Measurements from ENCODE around the gene TEAD1.

The TEAD1 gene

DNA sequence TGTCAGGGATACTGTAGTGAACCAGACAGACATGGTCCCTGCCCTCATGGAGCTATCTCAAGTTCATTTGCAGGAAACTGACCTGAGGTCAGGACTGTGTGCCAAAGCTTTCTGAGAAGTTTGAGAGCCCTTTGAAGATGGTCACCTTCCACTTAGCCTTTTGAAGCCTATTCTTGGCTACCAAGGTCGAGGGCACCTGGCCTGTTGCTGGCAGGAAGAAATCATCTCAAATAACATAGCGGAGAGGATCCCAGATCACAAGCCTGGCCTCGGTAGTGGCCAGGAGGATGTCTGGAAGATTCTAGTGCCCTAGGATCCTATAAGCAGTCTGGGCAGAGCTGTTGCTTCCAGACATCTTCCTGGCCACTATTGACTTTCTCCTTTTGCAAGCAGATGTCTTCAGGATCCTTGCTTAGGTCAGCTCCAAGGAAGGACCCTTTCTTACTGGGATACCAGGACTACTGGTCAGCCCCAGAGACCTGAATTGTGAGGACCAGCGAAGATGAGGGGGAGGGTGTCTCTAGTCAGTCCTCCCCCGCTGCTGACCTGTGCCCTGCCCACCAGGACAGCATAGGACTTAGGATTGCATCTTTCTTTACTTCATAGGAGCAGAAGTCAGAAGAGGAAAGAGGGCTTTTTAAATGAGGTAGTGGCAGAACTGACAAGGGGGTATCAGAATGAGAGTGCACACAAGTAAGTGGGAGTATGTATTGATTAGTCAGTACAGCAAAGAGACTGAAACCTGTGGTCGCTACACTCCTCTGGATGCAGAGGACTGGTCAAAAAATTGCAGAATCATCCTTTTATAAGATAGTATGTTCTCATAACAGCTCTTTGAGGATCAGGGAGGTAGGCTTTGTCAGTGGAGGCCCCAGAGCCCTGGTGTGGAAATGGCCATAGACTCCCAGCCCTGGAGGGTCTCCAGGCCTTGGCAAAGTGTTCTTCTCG, 94.8 kb downstream of the TEAD1 start:
- no peak for DNase-seq

DNA sequence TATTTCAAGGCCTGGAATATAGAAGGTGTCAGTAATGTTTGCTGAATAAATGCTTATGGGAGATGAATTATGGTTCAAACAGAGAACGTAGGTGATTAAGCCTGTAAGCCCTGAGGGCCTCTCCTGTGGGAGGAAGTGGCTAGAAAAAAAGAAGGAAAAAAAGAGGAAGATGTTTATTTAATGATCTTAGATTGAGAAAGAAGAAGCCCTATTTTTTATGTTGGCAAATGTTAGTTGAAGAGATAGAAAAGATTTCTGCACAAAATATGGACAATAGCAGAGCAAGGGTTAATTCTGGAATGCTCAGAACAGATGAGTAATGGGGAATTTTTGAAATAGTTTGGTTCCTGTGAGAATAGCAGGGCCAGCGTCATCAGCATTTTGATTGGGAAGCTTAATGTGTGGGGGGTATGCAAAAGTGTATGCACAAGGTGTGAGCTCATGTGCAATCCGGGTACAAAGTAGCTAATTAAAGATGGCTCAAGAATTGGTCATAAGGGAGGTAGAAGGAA, 95.7 kb downstream of the TEAD1 start:
- no peak for DNase-seq

DNA sequence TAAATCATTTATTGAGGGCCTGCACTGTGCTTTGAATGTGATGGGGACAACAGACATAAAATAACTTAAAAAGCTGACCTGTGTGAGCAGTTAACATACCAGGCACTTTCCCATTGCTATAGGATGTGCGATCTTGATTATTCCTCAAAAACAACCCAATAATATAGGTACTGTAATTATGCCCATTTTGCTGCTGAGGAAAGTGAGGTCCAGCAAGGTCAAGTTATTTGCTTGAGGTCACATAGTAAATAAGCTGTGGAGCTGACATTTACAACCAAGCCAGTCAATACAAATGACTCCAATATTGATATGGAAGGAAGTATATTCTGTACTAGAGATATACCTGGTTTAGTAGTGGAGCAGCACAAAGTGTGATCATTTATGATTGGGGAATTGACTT, 96.2 kb downstream of the TEAD1 start:
- DNase-seq, result no peak

DNA sequence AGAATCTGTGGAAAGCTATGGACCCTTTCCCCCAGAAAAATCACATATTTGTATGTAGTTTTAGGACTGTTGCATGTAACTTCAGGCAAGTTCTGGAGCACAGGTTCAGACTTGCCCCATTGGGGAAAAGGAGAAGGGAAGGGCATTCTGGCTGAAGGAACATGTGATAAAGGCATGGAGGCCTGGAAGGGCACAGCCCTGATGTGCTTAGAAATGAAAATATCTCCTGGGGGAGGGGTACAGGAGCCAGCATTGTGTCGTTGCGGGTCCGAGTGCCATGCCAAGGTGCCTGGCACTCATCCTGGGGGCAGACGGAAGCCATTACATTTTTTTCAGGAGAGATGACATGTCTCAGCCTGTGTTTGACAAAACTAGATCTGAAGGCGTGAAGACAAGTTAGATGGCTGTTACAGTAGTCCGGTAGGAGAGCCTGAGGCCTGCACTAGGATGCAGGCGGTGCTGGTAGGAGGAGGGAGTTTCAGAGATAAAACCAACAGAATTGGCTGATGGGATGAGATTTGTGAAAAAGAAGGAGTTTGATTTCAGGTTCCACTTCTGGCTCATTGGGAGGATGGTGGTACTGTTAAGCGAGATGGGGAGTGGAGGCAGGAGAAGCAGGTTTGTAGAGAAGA, 96.9 kb downstream of the TEAD1 start:
- DNase-seq, result no peak

DNA sequence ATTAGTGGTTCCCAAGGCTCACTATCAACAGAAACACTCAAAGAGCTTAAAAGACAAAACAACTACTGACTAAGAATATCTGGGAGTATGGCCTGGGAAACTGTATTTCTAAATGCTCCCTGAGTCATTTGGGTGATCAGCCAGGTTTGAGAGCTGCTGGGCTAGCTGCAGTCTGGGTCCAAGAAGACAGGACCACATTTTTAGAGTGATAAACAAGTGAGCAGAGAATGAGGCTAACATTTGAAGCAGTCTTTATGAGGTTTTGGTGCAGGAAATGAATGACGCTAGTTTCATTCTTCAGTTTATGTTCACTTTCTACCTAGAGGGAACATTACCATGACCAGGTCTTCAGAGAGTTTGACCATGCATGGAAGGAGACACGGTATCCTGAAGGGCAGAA, 97.7 kb downstream of the TEAD1 start:
- DNase-seq, result no peak

DNA sequence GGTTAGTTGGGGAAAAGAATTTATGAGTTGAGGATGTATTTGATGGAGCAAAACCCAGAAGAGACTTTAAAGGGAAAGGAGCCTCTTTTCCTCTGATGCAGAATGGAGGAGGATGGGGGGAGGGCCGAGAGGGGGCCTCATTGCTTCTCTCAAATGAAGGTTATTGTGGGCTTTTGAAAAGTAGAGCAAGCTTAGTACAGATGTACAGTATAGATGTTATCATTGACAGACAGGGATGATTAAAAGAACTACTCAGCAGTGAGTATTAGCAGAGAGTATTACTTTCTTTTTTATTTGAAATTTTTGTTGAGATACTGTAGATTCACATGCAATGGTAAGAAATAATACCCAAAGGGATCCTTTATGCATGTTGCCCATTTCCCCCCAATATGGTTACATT, 98.1 kb downstream of the TEAD1 start:
- no peak for DNase-seq

DNA sequence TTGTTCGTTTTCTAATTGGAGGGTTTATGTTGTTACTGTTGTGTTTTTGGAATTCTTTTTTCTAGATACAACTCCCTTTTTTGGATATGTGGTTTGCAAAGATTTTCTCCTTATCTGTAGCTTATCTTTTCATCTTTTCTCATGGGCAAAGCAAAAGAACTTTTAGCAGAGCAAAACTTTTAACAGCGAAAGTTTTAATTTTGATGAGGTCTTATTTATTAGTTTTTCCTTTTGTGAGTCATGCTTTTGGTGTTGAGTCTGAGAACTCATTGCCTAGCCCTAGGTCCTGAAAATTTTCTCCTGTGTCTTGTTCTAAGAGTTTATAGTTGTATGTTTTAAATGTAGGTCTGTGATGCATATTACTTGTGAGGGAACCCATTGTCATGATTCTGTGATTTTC, 99.4 kb downstream of the TEAD1 start:
- no peak for DNase-seq

DNA sequence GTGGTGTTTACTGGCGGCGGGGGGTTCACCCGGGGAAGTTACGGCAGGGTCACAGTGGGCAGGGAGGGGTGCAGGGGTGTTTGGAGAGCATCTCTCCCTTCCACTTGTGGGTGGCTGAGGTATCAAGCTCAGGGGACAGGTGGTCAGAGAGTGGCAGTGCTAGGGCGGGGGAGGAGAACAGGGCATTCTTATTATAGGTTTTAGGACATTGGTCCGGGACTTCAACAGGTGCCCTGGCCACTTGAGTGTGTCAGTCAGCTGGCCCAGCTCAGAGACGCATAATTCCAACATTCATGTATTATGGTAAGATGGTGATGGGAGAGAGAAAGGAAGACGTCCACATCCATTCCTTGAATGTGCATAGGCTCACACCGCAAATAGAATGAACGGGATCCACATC, 101.7 kb downstream of the TEAD1 start:
- DNase-seq, result no peak

DNA sequence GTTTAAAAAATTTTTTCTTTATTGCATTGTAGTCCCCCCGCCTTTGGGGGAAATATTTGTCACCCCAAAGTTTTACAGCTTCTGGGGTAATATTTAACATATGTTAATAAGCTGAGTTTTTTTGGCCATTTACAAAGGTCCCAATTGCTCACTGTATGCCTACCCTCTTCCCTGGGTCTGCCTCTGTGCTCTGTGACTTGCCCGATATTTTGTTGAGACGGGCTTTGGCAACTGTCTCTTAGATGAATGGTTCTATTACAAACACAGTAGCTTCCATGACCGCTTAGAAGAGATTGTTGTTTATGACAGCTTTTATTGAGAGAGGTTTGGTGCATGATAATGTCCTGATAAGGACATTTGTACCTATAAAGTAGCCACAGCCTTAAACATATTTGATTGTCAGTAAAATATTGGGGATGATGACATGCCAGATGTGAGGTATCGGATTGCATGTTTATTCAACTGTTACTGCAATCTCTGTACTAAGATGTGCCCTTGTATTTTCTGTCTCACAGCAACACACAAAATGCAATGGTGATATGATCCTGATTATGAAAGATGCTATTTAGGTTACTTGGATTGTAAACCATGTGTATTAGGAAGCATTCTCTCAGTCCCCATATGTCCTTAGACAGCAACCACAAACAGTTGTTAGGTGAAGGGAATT, 103.1 kb downstream of the TEAD1 start:
- no peak for DNase-seq

DNA sequence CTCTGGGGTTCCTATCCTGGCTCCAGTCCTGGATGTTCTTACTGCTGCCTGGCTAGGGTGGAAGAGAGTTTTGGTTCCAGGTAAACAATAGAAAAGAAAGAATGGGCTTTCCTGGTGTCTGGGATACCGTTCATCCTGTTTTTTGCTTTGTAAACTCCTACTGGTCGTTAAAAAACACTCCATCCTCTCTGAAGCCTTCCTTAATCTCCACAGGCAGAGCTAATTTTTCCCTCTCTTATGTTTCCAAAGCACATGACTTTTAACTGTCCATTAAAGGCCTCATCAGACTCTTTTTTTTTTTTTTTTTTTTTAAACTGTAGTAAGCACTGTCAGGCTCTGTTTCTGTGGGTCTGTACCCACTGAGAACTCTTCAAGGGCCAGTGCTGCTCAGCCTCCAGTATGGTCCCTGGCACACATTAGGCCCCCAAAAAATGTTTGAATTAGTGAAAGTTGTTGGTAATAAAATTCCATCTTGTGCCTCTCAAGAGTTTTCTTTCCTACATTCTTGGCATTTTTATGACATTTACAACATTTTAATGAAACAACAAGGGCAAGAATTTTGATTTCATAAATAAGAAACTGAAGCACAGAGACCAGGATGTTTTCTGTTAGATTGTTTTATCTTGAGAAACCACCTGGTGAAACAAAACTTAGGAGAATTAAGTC, 104.2 kb downstream of the TEAD1 start:
- no peak for DNase-seq

DNA sequence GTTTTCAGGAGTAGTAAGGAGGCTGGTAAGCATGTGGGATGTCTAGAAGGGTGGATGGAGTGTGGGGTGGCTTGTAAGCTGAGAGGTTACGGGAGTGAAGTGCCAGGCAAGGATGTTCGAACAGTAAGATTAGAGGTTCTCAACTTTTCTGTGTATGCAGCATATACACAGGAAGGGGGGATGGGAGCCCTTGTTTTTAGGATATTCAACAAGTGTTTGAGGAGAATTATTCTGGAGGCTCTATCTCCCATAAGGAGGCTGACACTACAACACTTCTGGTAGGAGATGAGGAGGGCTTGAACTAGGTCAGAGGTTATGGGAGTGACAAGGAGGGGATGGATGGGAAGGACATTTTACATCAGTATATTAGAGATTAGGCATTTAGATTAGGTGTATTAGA, 109.5 kb downstream of the TEAD1 start:
- no peak for DNase-seq

DNA sequence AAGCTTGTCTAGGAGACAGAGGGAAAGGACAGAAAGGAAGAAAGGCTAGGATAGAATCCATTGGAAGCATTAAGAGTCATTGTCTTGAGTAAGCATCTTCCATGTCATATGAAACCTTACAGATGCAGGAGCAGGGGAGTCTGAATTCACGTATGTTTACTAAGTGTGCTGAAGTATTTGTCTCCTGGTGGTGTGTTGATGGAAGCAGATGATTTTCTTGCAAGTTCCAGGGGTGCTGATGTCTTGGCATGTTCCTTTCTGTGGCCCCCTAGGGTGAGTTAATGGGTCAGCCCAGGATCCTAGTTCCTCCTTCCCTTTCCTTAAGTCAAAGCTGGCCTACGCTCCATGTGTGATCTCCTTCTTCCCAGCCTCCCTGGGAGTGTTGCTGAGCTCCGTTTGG, 110.2 kb downstream of the TEAD1 start:
- no peak for DNase-seq

DNA sequence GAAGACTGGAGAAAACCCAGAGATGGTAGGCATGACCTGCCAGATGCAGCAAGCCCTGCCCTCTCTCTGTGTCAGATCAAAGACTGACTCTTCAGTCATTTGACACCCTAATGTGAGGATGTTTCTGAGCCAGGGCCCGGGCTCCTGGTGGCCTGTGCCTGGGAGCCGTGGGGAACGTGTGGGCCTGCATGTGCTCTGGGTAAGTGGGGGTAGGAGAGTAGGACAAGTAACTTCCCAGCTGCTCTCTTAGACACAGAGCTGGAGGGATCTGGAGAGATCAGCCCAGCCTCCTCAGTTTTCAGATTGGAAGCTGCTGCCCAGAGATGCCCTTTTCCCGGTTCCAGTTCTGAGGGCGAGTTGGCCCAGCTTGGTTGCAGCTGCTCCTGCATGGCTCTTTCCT, 110.8 kb downstream of the TEAD1 start:
- DNase-seq, result no peak

DNA sequence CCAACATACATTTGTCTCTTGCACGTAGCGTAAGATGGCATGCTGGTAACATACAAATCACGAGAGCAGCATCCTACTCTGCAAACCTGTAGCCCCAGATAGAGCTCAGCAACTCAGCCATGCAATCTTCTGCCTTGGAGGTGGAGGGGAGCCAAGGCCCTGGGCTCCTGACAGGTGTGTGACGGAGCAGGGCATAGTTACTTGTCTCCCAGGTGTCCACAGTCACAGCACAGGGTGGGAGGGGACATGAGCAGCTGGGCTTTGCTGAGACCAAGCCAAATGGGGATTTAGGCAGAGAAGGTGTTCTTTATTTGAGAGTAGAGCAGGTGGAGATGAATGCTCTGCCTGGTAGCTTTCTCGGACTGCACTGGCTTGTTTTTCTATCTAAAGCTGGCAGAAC, 111.7 kb downstream of the TEAD1 start:
- DNase-seq, result no peak

DNA sequence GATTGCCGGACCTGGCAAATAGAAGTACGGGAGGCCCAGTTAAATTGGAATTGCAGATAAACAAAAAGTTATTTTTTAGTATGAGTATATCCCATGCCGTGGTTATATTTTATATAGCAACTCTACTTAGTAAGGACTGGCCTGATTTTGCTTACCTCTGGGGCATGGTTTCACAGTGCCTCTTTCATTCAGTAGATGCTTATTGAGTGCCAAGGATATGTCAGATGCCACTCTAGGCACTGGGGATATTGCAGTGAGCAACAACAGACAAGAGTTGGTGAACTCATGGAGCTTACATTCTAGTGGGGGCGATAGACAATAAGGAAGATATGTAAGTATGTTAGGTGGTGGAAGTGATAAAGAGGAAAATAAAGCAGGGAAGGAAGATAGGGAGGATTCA, 112.2 kb downstream of the TEAD1 start:
- no peak for DNase-seq

DNA sequence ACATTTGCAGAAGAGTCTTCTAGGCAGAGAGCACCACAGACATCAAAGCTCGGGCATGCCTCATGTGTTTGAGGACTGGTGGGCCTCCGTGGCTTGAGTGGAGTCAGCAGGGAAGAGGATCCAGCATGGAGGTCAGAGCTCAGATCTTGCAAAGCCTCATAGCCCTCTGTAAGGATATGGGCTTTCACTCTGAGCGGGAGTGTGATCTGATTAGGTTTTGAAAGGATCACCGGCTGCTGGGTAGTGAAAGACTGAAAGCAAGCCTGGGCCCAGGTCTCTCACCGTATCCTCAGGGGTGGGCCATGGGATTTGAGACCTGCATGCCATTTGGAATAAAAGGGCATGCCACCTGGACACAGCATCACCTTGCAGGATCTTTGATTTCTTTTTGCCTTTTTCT, 112.7 kb downstream of the TEAD1 start:
- DNase-seq, result no peak

DNA sequence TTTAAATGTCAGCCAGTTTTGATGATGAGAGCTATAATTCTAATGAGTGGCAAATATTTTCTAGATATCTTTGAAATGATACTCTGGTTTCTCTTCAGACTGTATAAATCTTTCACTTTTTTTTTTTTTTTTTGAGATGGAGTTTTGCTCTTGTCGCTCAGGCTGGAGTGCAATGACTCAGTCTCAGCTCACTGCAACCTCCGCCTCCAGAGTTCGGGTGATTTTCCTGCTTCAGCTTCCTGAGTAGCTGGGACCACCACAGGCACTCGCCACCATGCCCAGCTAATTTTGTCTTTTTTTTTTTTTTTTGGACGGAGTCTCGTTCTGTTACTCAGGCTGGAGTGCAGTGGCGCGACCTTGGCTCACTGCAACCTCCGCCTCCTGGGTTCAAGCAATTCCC, 113.6 kb downstream of the TEAD1 start:
- DNase-seq, result no peak

DNA sequence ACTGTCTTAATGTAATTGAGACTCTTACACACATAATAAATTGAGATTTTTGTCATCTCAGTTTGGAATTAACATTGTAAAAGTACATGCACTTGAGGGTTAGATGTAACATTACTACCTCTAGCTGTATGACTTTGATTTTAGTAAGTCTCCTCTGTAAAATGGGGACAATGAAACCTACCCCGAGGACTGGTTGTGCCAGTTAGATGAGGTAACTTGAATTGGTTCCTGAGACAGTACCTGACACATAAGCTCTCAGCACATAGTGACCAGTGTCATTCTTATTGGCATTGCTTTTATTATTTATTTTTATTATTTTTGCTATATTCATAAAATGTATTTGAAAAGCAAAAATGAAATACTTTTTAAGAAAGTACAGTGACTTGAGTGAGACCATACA, 114.8 kb downstream of the TEAD1 start:
- DNase-seq, result no peak

DNA sequence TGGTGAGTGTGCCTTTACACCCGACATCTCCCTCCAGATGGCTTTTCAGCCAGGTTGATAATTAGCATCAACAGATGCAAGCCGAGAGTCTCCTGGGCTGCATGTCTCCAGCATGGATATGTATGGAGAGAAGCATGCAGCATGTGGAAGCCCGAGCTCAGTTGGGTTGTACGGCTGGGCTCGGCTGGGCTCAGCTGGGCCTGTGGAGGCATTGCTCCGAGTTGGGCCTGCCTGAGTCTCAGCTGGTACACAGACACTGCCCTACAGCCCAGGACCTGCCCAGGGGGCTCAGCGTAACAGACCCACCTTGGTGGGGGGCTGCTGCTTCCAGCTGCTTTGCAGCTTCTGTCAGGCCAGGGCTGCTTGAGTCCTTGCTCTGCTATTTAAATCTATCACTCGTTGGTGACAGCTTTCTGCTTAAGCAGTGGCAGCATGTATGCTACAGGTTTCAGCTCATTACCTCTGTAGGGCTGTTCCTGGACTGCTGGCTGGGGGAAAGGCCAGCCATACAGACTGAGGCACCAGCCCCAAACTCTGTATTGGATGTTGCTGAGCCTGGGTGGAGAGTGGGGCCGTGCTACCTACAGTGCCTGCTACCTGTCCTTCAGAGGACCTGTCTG, 115.5 kb downstream of the TEAD1 start:
- DNase-seq, result no peak

DNA sequence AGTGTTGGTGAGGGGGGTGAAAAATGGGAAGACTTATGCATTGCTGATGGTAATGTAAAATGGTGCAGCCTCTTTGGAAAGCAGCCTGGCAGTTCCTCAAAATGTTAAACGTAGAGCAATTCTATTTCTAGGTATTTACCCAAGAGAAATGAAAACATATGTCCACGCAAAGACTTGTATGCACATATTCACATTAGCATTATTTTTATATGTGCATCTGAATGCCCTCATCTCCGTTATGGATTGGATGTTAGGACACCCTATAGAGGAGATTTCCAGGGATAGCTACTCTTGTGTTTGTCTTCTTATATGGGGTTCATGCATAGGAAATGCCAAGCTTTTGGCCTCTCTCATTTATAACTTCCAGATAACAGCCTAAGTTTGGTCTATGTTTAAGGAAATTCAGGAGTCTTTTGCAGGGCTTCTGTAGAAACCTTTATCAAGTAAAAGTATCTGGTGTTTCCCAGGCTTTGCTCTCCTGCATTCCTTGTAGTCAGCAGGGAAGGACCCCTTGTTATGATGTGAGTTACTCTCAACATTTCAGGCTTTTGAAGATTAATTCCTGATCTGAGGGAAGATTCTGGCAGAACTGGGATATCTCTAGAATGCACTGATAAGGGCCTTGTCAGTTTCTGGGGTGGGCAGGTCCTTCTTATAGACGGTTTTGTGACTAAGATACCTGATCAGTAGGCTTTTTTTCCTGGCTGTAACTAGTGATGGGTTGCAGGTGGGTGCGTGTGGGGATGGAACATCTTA, 116.8 kb downstream of the TEAD1 start:
- no peak for DNase-seq

DNA sequence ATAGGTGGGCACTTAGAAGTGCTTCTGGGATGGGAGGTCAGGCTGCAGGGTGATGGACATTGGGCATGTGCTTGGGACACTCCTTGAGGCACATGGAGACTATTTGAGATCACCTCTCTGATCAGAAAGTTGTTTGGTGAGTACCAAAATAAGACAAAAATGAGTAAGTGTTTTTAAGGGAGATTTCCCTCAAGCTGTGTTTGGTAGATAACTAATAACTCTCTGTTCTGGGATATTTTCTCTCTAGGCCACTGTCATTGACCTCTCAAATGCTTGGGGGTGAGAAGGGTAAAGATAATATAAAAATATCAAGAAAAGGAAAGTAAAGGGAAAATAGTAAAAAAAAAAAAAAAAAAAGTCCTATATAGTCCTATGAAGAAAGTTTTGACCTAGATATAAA, 117.8 kb downstream of the TEAD1 start:
- no peak for DNase-seq

DNA sequence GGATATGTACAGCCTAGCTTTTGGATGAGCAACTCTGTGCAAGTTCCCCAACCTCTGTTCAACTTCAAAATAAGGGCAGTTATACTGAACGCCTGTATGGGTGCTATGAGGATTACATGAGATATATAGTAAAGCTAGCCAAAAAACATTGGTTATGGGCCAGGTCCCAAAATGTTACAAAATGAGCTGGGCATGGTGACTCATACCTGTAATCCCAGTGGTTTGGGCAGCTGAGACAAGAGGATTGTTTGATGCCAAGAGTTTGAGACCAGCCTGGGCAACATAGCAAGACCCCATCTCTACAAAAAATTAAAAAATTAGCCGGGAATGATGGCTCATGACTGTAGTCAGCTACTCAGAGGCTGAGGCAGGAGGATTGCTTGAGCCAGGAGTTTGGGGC, 118.4 kb downstream of the TEAD1 start:
- no peak for DNase-seq
